Measurements from ENCODE around the gene PIK3C2B.
"Not testable (repeated sequence)": the region's sequence is repeated elsewhere in the genome, so short reads cannot be mapped to it uniquely, and the experiment has no call there.

The PIK3C2B gene

DNA sequence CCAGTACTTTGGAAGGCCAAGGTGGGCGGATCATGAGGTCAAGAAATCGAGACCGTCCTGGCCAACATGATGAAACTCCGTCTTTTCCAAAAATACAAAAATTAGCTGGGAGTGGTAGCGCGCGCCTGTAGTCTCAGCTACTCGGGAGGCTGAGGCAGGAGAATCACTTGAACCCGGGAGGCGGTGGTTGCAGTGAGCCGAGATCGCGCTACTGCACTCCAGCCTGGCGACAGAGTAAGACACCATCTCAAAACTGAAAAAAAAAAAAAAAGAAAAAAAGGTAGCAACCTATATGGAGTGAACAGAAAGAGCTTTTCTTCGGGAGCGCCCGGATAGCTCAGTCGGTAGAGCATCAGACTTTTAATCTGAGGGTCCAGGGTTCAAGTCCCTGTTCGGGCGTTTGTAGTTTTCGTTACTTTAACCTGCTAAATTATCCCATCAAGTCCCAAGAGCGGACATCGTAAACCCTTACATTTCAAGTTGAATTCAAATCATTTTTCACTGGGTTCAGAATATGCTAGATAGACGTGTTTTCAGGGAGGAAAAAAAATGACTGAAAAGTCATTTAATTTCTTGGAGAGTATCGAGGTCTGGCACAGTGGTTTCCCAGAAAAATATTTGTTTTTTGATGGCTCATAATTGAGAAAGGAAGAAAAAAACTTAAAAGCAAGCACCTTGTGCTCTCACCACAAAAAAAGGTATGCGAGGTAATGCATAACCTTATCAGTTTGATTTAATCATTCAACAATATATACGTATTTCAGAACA is 11.8 kb upstream of the PIK3C2B start:
- DNase-seq (ENCODE audit: low read depth), result peak; percentile 87

DNA sequence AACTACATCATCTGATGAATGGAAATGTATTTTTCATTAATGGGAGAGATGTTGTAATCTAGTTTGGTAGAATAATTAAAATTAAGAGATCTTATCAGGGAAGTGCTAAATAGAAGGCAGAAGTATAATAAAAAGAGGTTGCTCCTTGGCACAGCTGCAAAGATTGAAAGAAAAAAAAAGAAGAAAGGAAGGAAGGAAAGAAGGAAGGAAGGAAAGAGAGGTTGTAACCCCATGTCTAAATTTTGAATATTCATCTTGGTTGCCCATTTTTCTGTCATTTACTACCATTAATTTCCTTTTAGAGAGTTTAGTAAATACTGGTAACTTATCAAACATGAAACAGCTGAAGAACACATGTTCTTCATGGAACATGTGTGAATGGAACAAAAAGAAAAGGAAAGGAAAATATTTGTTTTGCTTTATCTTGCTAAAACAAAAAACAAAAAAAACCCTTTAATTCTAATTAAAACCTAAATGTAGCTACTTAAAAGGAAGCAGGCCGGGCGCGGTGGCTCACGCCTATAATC is 11.1 kb upstream of the PIK3C2B start:
- DNase-seq (ENCODE audit: low read depth), result no peak

- DNase-seq (ENCODE audit: low read depth), result no peak
Observed at GRCh38 chr1:204503913-204504519, 9.4 kb upstream of the PIK3C2B start.

- DNase-seq (ENCODE audit: low read depth), result no peak
Observed at GRCh38 chr1:204503122-204503912, 8.7 kb upstream of the PIK3C2B start.

GRCh38 chr1:204502241-204502640 is 7.6 kb upstream of the PIK3C2B start:
- no peak for DNase-seq (ENCODE audit: low read depth)

GRCh38 chr1:204499511-204500468 is 5.2 kb upstream of the PIK3C2B start:
- DNase-seq (ENCODE audit: low read depth), result no peak

- DNase-seq (ENCODE audit: low read depth), result no peak
Observed at GRCh38 chr1:204498981-204499380, 4.4 kb upstream of the PIK3C2B start.

DNA sequence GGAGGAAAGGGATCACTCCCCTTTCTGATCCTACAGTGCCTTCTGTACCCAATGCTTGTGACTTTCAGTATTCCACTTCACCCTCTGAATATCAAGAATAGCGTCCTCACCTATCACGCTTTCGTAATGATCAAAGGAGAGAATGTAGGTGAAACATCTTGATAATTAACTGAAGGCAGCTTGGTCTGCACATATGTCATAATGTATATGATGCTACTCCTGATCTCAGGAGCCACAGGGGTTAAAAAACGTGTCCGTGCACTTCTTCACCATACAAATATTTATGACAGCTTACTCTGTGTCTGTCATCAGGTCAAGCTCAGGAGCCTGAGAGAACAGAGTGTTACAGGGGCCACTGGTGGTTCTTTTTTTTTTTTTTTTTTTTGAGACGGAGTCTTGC is 1.2 kb upstream of the PIK3C2B start:
- no peak for DNase-seq (ENCODE audit: low read depth)

DNA sequence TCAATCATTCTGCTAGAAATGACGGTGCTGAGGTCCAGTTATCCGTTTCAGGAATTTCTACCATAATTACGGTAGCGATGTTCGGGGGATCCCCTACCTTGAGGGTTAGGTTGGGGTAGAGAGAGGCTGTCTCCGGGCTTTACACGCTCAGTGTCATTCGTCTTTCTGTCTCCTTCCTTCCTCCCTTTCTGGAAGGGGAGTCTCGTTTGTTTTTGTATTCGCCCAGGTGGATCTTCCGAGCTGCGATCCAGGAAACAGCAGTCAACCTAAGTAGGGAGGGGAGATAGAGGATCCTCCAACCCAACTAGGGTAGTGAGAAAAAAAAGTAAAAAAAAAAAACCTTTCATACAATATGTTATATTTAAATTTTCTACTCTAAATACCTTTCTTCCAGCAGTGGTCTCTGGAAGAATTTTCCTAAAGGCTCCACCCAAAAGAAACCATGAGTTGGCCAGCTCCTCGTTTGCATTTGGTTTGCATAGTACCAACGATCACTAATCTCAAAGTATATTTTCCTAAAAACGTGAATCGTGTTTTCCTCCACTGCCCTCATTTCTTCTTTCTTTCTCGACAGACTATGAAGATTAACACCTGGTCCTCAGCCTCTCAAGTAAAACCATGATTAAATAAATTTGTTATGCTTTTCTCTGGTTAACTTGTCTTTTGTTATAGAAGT is 611 bp upstream of the PIK3C2B start:
- no peak for DNase-seq (ENCODE audit: low read depth)

- DNase-seq (ENCODE audit: low read depth), result no peak
Observed at GRCh38 chr1:204493984-204494280, 673 bp downstream of the PIK3C2B start.

GRCh38 chr1:204493145-204493983 is 1.2 kb downstream of the PIK3C2B start:
- no peak for DNase-seq (ENCODE audit: low read depth)

- DNase-seq (ENCODE audit: low read depth), result no peak
Observed at GRCh38 chr1:204491655-204492054, 3.0 kb downstream of the PIK3C2B start.

- DNase-seq (ENCODE audit: low read depth), result no peak
Observed at GRCh38 chr1:204487256-204487615, 7.4 kb downstream of the PIK3C2B start.

GRCh38 chr1:204486513-204487255 is 7.9 kb downstream of the PIK3C2B start:
- not testable (repeated sequence) for DNase-seq (ENCODE audit: low read depth)

DNA sequence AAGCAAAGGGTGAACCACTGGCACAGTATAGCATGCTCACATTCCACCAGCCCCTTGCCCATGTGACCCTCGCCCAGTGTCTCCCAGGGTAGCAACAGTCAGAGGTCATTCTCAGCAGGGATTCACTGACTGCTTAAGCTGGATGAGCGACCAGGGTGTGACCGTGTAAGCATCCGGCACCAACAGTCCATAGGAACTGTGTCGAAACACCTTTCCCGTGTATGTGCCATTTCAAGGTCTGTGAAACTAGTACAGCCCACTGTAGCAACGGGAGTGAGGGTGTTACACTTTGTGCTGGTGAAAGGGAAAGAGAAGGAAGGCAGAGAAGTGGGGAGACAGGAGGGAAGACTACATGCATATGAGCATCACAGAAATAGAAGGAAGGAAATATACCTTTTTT is 10.8 kb downstream of the PIK3C2B start:
- no peak for DNase-seq (ENCODE audit: low read depth)

DNA sequence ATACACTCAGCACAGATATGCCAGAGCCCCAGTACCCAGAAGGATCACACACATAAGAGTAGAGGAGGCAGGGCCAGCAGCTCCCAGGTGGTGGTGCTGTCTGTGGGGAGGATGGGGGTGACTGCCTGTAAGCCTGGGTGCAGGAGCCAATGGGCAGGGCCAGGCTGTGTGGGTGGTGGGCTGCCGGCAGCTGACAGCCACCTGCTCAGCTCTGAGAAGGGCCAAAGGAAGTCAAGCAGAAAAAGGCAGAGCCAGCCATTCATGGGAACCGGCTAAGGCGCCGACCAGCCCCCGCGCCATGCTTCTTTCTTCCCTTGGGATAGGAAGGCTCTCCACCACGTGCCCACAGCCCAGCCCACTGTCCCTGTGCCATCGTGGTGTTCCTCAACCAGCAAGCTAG is 14.1 kb downstream of the PIK3C2B start:
- DNase-seq (ENCODE audit: low read depth), result no peak

DNA sequence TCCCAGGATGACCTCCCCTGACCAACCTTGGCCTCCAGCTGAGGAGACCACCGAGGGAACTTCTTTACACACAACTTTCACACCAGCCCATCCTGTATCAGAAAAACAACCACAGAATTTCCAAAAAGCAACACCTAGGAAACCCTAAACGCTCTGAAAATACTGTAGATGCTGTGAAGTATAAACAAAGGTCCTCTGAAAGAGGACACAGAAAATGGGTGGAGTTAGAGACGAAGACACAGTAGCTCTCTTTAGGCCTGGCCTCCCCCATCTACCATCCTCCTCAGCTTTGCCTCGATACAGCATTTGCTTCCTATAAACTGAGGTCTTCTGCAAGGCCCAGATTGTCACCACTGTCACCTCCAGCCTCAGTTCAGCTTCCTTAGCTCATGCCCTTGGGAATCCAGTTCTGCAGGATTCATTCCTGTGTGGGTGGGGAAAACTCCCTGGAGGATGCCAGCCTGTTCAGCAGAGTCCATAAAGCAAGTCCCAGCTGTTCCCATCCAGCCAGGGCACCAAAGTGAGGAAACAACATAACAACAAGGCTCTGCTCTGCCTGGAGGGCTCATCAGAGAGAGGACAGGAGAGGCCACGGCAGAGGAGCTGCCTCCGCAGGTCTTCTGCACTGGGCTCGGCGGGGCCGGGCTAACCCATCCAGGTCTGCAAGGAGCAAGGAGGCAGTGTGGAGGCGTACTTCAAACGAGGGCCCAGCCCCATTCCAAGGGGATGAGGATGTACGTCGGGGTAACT is 15.0 kb downstream of the PIK3C2B start:
- DNase-seq (ENCODE audit: low read depth), result no peak

GRCh38 chr1:204478921-204479320 is 15.7 kb downstream of the PIK3C2B start:
- no peak for DNase-seq (ENCODE audit: low read depth)

All from non-pigmented ciliary epithelial cell (primary cell).